ENCODE results near the gene MYLK.

Gene MYLK

GRCh38 chr3:123695731-123696640 lies 188.1 kb downstream of the MYLK start:
- DNase-seq (ENCODE audit: low read depth) = no peak

- no peak for DNase-seq (ENCODE audit: low read depth)
These were observed 189.0 kb downstream of the MYLK start for GRCh38 chr3:123695152-123695551.

- DNase-seq (ENCODE audit: low read depth) = no peak
These were observed 189.6 kb downstream of the MYLK start for GRCh38 chr3:123694366-123695087.

- DNase-seq (ENCODE audit: low read depth) = no peak
These were observed 190.4 kb downstream of the MYLK start for GRCh38 chr3:123693584-123694190.

GRCh38 chr3:123692671-123693070 lies 191.5 kb downstream of the MYLK start:
- DNase-seq (ENCODE audit: low read depth) = no peak

- no peak for DNase-seq (ENCODE audit: low read depth)
These were observed 192.1 kb downstream of the MYLK start for GRCh38 chr3:123692041-123692440.

- no peak for DNase-seq (ENCODE audit: low read depth)
These were observed 194.3 kb downstream of the MYLK start for GRCh38 chr3:123689831-123690230.

- peak; percentile 96 for DNase-seq (ENCODE audit: low read depth)
These were observed 195.8 kb downstream of the MYLK start for GRCh38 chr3:123688241-123688747.

GRCh38 chr3:123687286-123687685 lies 196.8 kb downstream of the MYLK start:
- no peak for DNase-seq (ENCODE audit: low read depth)

- DNase-seq (ENCODE audit: low read depth) = peak; percentile 23
These were observed 197.9 kb downstream of the MYLK start for GRCh38 chr3:123686251-123686650.

GRCh38 chr3:123685780-123686179 lies 198.4 kb downstream of the MYLK start:
- DNase-seq (ENCODE audit: low read depth) = no peak

GRCh38 chr3:123684636-123685035 lies 199.5 kb downstream of the MYLK start:
- no peak for DNase-seq (ENCODE audit: low read depth)

GRCh38 chr3:123684209-123684608 lies 199.9 kb downstream of the MYLK start:
- DNase-seq (ENCODE audit: low read depth) = no peak

GRCh38 chr3:123683505-123684154 lies 200.5 kb downstream of the MYLK start:
- no peak for DNase-seq (ENCODE audit: low read depth)

- DNase-seq (ENCODE audit: low read depth) = no peak
These were observed 201.2 kb downstream of the MYLK start for GRCh38 chr3:123682781-123683504.

- no peak for DNase-seq (ENCODE audit: low read depth)
These were observed 201.8 kb downstream of the MYLK start for GRCh38 chr3:123682302-123682701.

- no peak for DNase-seq (ENCODE audit: low read depth)
These were observed 204.3 kb downstream of the MYLK start for GRCh38 chr3:123679712-123680386.

- peak; percentile 82 for DNase-seq (ENCODE audit: low read depth)
These were observed 206.0 kb downstream of the MYLK start for GRCh38 chr3:123678108-123678511.

GRCh38 chr3:123672429-123673146 lies 211.5 kb downstream of the MYLK start:
- no peak for DNase-seq (ENCODE audit: low read depth)

GRCh38 chr3:123670743-123671142 lies 213.4 kb downstream of the MYLK start:
- no peak for DNase-seq (ENCODE audit: low read depth)
